HG02642 (cell line): Measurements from ENCODE around the gene CD276.
"Not testable (repeated sequence)": the region's sequence is repeated elsewhere in the genome, so short reads cannot be mapped to it uniquely, and the experiment has no call there.

Source experiments
- ATAC-seq: cut with Tn5 transposase; IDR thresholded peaks from one replicate; pipeline ENCODE4 v1.9.1; 2021; ENCODE audit warnings: mild to moderate bottlenecking; ENCODE audit not compliant: unreplicated experiment, poor library complexity

CD276 gene

DNA sequence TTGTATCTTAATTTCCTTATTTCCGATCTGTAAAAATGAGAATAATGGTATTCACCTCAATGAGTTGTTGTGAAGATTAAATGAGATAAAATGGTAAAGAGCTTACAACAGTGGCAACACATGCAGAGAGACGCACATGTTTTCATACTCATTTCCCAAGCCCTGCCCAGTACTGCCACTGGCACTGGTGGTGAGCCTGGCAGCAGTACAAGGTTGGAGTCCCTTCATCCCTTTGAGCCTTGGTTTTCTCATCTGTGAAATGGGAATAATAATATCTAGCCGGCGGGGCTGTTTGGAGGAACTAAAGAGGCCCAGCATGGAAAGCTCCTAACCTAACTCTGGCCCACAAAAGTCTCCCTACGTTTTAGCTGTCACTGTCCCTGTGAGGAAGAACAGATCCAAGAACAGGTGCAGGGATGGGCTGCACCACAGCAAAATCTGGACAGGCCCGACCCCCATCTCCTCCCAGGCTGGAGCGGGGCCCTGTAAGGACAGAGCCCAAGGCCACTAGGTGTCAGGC, 866 bp upstream of the CD276 start:
- peak; percentile 4 for ATAC-seq

- peak; percentile 19 for ATAC-seq
Observed at GRCh38 chr15:73684581-73685455, 635 bp downstream of the CD276 start.

- ATAC-seq = no peak
Observed at GRCh38 chr15:73685981-73686380, 1.8 kb downstream of the CD276 start.

DNA sequence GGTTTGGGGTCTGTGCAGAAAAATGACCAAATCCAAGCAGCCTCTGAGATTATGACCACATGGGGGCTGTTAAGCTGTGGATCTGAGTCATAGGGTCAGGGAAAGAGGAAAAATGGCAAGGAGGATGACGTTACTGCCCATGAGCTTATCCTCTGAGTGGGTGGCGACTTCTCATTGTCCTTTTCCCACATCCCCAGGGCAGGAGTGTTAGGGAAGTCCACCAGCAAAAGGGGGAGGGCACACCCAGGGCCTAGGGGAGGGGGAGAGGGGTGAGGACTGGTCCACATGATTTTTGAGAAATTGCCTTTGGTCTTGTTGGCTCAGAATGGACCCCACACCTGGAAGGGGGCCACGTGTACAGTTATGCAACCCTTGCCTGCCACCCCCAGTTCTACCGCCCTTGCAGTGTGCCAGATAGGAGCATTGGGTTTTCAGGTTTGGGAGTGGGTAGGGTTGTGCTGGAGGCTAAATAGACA, 2.6 kb downstream of the CD276 start:
- ATAC-seq = no peak

- ATAC-seq = no peak
Observed at GRCh38 chr15:73687351-73687750, 3.2 kb downstream of the CD276 start.

GRCh38 chr15:73688455-73688854, 4.3 kb downstream of the CD276 start:
- ATAC-seq = no peak

GRCh38 chr15:73691396-73691795, 7.2 kb downstream of the CD276 start:
- no peak for ATAC-seq

DNA sequence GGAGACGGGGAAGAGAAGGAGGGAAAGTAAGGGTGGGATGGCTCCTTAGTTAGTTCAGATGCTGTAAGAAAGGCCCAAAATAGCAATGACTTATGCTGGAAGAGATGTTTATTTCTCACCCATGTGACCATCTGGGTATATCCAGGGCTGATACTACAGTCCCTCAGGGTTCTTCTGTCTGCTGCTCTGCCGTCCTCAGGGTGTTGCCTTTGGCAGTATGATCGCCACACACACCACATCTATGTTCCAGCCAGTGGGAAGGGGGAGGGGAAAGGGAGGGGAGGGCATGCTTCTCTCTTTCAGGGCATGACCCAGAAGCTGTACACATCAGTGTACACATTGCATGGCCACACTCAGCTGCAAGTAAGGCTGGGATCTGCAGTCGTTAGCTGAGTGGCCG, 10.2 kb downstream of the CD276 start:
- no peak for ATAC-seq

GRCh38 chr15:73695773-73696640, 11.8 kb downstream of the CD276 start:
- ATAC-seq = no peak

- no peak for ATAC-seq
Observed at GRCh38 chr15:73696641-73697001, 12.4 kb downstream of the CD276 start.

- ATAC-seq = peak; percentile 75
Observed at GRCh38 chr15:73697033-73697467, 12.9 kb downstream of the CD276 start.

DNA sequence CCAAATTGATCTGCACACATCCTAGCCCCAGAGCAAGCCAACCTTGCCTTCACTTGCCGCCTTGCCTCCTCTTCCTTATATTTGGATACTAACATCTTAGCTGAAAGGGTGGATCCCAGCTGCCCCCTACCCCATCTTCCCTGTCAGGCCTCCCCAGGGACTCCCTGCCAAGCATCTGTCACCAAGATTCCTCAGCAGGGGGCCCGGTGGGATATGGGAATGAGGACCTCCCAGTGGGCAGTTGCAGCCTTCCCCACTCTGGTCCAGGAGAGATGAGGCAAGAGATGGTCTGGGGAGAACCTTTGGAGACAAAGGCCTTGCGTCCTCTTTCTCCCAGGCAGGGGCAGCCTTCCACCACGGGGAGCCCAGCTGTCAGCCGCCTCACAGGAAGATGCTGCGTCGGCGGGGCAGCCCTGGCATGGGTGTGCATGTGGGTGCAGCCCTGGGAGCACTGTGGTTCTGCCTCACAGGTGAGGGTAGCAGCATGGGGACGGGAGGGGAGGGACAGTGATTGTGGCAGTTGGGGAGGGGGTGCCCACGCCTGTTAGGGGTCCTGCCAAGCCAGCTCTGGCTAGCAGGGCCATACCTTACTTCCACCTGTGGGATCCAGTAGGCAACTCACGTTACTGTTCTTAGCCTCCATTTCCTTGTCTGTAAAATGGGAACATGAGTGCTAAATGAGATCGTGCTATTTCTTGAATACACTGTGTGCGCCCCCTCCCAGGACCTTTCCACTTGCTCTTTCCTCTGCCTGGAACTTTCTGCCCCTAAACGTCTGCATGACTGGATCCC, 15.3 kb downstream of the CD276 start:
- ATAC-seq = no peak

- no peak for ATAC-seq
Observed at GRCh38 chr15:73700041-73700842, 16.1 kb downstream of the CD276 start.

GRCh38 chr15:73702311-73703239, 18.4 kb downstream of the CD276 start:
- not testable (repeated sequence) for ATAC-seq

- not testable (repeated sequence) for ATAC-seq
Observed at GRCh38 chr15:73703601-73704000, 19.4 kb downstream of the CD276 start.

DNA sequence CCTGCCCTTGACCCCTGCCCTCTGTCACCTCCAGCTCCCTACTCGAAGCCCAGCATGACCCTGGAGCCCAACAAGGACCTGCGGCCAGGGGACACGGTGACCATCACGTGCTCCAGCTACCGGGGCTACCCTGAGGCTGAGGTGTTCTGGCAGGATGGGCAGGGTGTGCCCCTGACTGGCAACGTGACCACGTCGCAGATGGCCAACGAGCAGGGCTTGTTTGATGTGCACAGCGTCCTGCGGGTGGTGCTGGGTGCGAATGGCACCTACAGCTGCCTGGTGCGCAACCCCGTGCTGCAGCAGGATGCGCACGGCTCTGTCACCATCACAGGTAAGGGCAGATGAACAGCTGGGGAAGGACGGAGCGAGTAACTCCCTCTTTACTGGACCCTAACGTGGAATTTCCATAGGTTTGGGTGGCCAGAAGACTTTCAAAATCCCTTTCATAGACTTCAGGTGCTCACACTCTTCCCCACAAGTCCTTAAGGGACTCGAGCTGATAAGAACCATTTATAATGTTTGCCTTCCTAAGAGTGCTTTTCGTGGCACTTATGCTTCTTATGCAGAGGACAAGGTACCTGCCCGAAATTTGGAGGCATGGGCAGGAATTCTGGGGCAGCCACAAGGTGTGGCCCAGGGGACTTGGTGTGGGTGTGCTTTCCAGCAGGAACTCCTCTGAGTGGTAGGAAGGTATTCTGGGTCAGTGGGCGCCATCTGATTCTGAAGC, 20.1 kb downstream of the CD276 start:
- ATAC-seq = not testable (repeated sequence)

- ATAC-seq = peak; percentile 49
Observed at GRCh38 chr15:73704869-73705645, 20.9 kb downstream of the CD276 start.
